ENCODE data around the gene ADSS1. TPM values are rescaled to one million over a fixed set of nuclear protein-coding genes. Genes with fewer than 3 reads are reported as not detected.

ADSS1 gene
- total RNA-seq, 1 experiment from 2014 or later = 9.9 TPM

- Histone ChIP-seq H4K20me1 (ENCODE audit: insufficient read depth) (no peaks in the 10 kb centered on the region), H3K4me2 (ENCODE audit: low read length) (peak overlapping the region; percentile 99), H3K9me2 (ENCODE audit: insufficient read depth) (no peaks in the 10 kb centered on the region), H3K4me3 (replicated peaks in 1 of 2; ENCODE audit: low read depth in 1 of 2, low read length in 2 of 2) (peak overlapping the region; percentile 97 to 99), H3K79me2 (ENCODE audit: insufficient read depth, low read length) (peaks cover 53% of the 10 kb centered on the region), H3K9me3 (ENCODE audit: control insufficient read depth in 1 of 2, insufficient read depth in 1 of 2, low read depth in 1 of 2, low read length in 2 of 2) (no peaks in the 10 kb centered on the region), H3K36me3 (ENCODE audit: control insufficient read depth in 1 of 2, insufficient read depth in 2 of 2, low read length in 2 of 2) (peaks cover 14 to 21% of the 10 kb centered on the region in 2 experiments; a peak in 3 of 4 replicates), H3K27ac (ENCODE audit: low read depth, low read length) (peak overlapping the region; percentile 90), H3K4me1 (ENCODE audit: control insufficient read depth in 1 of 2, insufficient read depth in 2 of 2, low read length in 2 of 2) (peaks cover 23 to 34% of the 10 kb centered on the region in 2 experiments), H3K27me3 (ENCODE audit: insufficient read depth, low read length) (no peaks in the 10 kb centered on the region), H3K9ac (ENCODE audit: low read length) (peak overlapping the region; percentile 100), H2AFZ (ENCODE audit: low read depth, low read length, poor library complexity, severe bottlenecking) (no peak overlapping the region)
- ChIA-PET CTCF (interaction anchor here (1.1 to 1.8 kb wide), 5 partner anchors 13 to 292 kb away, joined by 5 to 11 read pairs (median 6); no protein-coding TSS in a partner anchor), RAD21 (ENCODE audit: low non-redundant PET in 1 of 2, low total read pairs in 2 of 2, uncharacterized antibody in 2 of 2, unreplicated experiment in 2 of 2) (no interaction called here), POLR2A (interaction anchor here (0.6 to 1.6 kb wide), 5 partner anchors 13 to 219 kb away, joined by 3 to 7 read pairs (median 4); no protein-coding TSS in a partner anchor)
- no peak for TF ChIP-seq CTCF (IDR thresholded peaks at IDR 0.05 in 2 of 3, conservative IDR thresholded peaks at IDR 0.05 in 1 of 3; ENCODE audit: borderline replicate concordance in 1 of 3, insufficient read depth in 1 of 3, low read depth in 2 of 3, low read length in 2 of 3)
- TF ChIP-seq ZFX (IDR thresholded peaks at IDR 0.05) = peak; percentile 54; the same call in 1 of the 2 replicates
- intact Hi-C loops (cut with micrococcal nuclease) = no loop called here
- no peak for DNase-seq (ENCODE audit: low read depth, low spot score)
- TSS peak; percentile 61 for BruUV-seq (replicated peaks)
- ATAC-seq = no peak
Measured at GRCh38 chr14:104753528-104754212, 29.6 kb downstream of the ADSS1 start.

DNA sequence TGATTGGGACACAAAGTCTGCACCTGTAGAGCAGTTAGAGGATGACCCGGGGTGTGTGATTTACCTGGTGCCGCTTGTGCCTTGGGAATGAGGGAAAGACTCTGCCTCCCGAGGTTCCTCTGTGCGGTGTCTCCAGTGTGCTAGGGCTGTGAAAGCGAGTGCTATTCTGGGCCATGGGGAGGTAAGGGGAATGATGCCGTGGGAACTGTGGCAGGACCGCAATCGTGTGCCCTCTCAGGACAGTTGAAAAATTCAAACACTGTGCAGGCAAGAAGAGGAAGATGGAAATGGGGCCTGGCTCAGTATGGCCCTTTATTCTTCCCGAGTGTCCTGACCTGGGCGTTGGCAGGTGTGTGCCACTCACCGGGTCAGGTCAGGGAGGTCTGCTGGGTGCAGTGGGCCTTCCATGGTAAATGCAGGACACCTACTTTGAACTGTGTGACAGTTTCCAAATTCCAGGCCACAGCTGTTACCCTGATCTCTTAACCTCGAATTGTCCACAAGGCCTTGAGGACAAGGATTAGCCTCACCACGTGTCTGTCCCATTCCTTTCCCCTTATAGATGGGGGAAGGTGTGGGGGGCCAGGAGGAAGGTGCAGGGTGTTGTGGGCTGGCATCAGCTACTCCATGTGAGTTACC is 30.3 kb downstream of the ADSS1 start:
- RAD21 ChIA-PET (ENCODE audit: low non-redundant PET in 1 of 2, low total read pairs in 2 of 2, uncharacterized antibody in 2 of 2, unreplicated experiment in 2 of 2) = no interaction called here
- no peaks in the 10 kb centered on the region for H3K9me3 ChIP-seq (ENCODE audit: control insufficient read depth in 1 of 2, insufficient read depth in 1 of 2, low read depth in 1 of 2, low read length in 2 of 2)
- intact Hi-C loops (cut with micrococcal nuclease) = no loop called here
- peak overlapping the region; percentile 99 for H3K4me2 ChIP-seq (ENCODE audit: low read length)
- ATAC-seq = no peak
- H3K79me2 ChIP-seq (ENCODE audit: insufficient read depth, low read length) = peaks cover 53% of the 10 kb centered on the region
- no peak overlapping the region for H2AFZ ChIP-seq (ENCODE audit: low read depth, low read length, poor library complexity, severe bottlenecking)
- no peaks in the 10 kb centered on the region for H3K9me2 ChIP-seq (ENCODE audit: insufficient read depth)
- no peak for DNase-seq (ENCODE audit: low read depth, low spot score)
- H4K20me1 ChIP-seq (ENCODE audit: insufficient read depth) = no peaks in the 10 kb centered on the region
- H3K9ac ChIP-seq (ENCODE audit: low read length) = peak overlapping the region; percentile 100
- CTCF ChIA-PET = interaction anchor here (1.0 kb wide), 1 partner anchor 14 kb away, joined by 3 read pairs; no protein-coding TSS in a partner anchor
- no peaks in the 10 kb centered on the region for H3K27me3 ChIP-seq (ENCODE audit: insufficient read depth, low read length)
- H3K4me1 ChIP-seq (ENCODE audit: control insufficient read depth in 1 of 2, insufficient read depth in 2 of 2, low read length in 2 of 2) = peaks cover 19 to 28% of the 10 kb centered on the region in 2 experiments
- peaks cover 19 to 21% of the 10 kb centered on the region in 2 experiments; a peak in 3 of 4 replicates for H3K36me3 ChIP-seq (ENCODE audit: control insufficient read depth in 1 of 2, insufficient read depth in 2 of 2, low read length in 2 of 2)
- BruUV-seq (replicated peaks) = no TSS peak
- POLR2A ChIA-PET = interaction anchor here (1.6 kb wide), 1 partner anchor 12 kb away, joined by 3 read pairs; no protein-coding TSS in a partner anchor
- peak overlapping the region; percentile 97 to 99 for H3K4me3 ChIP-seq (replicated peaks in 1 of 2; ENCODE audit: low read depth in 1 of 2, low read length in 2 of 2)
- H3K27ac ChIP-seq (ENCODE audit: low read depth, low read length) = peak overlapping the region; percentile 90
- no peak for TF ChIP-seq EGR1 (IDR thresholded peaks at IDR 0.05; ENCODE audit: low read depth)
- no peak for TF ChIP-seq JUND (IDR thresholded peaks at IDR 0.05)
- TF ChIP-seq CEBPB (IDR thresholded peaks at IDR 0.05; ENCODE audit: low read depth) = no peak
- no peak for TF ChIP-seq CBX3 (IDR thresholded peaks at IDR 0.05; ENCODE audit: low read depth)
- no peak for TF ChIP-seq REST (IDR thresholded peaks at IDR 0.05; ENCODE audit: low read depth)
- TF ChIP-seq EZH2phosphoT487 (IDR thresholded peaks at IDR 0.05; ENCODE audit: borderline replicate concordance) = no peak
- TF ChIP-seq RAD21 (IDR thresholded peaks at IDR 0.05; ENCODE audit: low read depth) = no peak
- no peak for TF ChIP-seq SP1 (IDR thresholded peaks at IDR 0.05; ENCODE audit: low read depth)
- no peak for TF ChIP-seq ZFX (IDR thresholded peaks at IDR 0.05)
- TF ChIP-seq TCF7L2 (IDR thresholded peaks at IDR 0.05; ENCODE audit: borderline replicate concordance, extremely low read depth, insufficient read depth, insufficient read length) = no peak
- TF ChIP-seq SIN3A (IDR thresholded peaks at IDR 0.05; ENCODE audit: low read depth) = no peak
- TF ChIP-seq SRF (IDR thresholded peaks at IDR 0.05; ENCODE audit: low read depth) = no peak
- TF ChIP-seq POLR2A (IDR thresholded peaks at IDR 0.05; ENCODE audit: borderline replicate concordance, extremely low read depth, insufficient read depth, insufficient read length) = no peak
